Breast epithelium (tissue), 3 donors: Measurements from ENCODE around the gene SLC44A1.

Experiments
- CTCF ChIP-seq, 3 donors: fragments of 450-650 bp; IDR thresholded peaks; one replicate each; pipeline ENCODE4 v1.5.1; 2016 to 2017; ENCODE audit warnings: antibody characterized with exemption in 3 of 3, mild to moderate bottlenecking in 3 of 3, moderate library complexity in 3 of 3
- POLR2AphosphoS5 ChIP-seq, 3 donors: sonication (generic); formaldehyde crosslinking; IDR thresholded peaks; one replicate each; pipeline ENCODE4 v1.6.1; 2017; ENCODE audit warnings: antibody characterized with exemption in 3 of 3

- TF ChIP-seq CTCF (IDR thresholded peaks at IDR 0.05) (no peak), POLR2AphosphoS5 (IDR thresholded peaks at IDR 0.05) (no peak)
Measured at GRCh38 chr9:105216440-105217178, 27.8 kb upstream of the SLC44A1 start.
